Subcutaneous adipose tissue (tissue), 4 donors: Measurements from ENCODE around the gene PDHX. TPM values are rescaled to one million over a fixed set of nuclear protein-coding genes. Genes with fewer than 3 reads are reported as not detected.

Source experiments
- CTCF ChIP-seq: fragments of 450-650 bp; IDR thresholded peaks from one replicate; pipeline ENCODE4 v1.5.1; 2016; ENCODE audit warnings: low read depth, mild to moderate bottlenecking, control low read depth, antibody characterized with exemption, moderate library complexity
- total RNA-seq, 4 donors: library from RNA; depleted of rRNA; stranded (reverse); fragments of >200 nt; gene quantifications; one replicate each; pipeline ENCODE4 v1.1.0, GENCODE V29; 2016

The PDHX gene
- total RNA-seq, 4 donors from 2014 or later = 34.8 to 52.0 (median 46.1) TPM

- TF ChIP-seq CTCF = no peak
Measured at GRCh38 chr11:34959770-34960169, 43.4 kb downstream of the PDHX start.

DNA sequence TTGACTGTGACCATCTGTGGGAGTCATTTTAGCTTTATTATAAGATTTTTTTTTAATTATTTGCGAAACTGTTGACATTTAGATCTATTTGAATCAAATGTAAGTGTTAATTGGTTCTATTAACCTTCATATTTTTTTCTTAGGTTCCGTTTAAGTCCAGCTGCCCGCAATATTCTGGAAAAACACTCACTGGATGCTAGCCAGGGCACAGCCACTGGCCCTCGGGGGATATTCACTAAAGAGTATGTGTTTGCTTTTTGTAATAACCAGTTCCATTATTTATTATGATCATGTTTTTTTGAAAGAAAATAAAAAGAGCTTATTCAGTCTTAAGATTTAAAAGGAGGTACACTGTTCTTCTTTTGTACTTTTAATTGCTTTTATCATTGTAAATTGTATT is 43.9 kb downstream of the PDHX start:
- TF ChIP-seq CTCF = no peak

GRCh38 chr11:34962034-34962433 is 45.6 kb downstream of the PDHX start:
- no peak for TF ChIP-seq CTCF

DNA sequence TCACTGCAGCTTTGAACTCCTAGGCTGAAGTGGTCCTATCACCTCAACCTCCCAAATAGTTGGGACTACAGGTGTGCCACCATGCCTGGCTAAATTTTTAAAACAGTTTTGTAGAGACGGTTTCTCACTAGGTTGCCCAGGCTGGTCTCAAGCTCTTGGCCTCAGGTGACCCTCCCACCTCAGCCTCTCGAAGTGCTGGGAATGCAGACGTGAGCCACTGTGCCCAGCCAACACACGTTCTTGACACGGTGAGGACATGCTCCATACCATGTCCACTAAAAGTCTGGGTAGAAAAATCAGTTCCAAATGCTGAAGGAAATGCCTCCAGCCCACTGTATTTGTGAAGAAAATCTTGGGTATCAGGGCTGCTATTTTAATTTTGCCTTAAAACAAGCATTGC is 46.9 kb downstream of the PDHX start:
- no peak for TF ChIP-seq CTCF

DNA sequence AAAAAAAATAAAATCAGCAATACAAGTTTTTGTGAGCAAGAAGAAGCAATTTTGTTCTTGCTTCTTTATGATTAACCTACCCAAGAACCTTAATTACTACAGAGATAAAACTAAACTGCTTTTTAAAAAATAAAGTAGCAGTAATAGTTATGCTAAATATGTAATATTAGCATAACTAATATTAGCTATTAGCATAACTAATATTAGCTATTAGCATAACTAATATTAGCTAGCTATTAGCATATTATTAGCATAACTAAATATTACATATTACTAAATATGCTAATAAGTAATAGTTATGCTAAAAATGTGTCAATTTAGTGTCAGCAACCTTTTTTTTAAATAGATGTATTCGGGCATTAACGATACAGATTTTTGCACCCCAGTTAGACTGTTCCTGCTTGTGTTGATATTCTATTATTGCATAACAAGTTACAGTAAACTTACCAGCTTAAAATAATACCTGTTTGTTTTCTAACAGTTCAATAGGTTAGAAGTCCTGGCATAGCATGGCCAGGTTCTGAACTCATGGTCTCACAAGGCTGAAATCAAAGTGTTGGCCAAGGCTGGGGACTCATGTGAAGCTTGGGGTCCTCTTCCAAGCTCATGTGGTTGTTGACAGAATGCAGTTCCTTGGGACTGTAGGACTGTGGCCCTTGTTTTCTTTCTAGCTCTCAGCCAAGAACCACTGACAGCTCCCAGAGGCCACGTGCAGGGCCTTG is 48.4 kb downstream of the PDHX start:
- TF ChIP-seq CTCF = no peak

DNA sequence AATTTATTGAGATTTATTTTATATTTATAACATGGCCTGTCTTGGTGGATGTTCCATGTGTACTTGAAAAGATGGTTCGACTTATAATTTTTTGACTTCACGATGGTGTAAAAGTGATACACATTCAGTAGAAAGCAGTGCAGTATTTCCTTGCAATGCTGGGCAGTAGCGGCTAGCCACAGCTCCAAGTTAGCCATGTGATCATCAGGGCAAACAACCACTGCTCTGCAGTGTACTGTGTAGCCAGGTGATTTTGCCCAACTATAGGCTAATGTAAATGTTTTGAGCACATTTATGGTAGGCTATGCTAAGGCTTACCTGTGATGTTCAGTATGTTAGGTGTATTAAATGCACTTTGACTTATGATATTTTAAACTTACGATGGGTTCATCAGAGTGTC is 52.4 kb downstream of the PDHX start:
- TF ChIP-seq CTCF = no peak

DNA sequence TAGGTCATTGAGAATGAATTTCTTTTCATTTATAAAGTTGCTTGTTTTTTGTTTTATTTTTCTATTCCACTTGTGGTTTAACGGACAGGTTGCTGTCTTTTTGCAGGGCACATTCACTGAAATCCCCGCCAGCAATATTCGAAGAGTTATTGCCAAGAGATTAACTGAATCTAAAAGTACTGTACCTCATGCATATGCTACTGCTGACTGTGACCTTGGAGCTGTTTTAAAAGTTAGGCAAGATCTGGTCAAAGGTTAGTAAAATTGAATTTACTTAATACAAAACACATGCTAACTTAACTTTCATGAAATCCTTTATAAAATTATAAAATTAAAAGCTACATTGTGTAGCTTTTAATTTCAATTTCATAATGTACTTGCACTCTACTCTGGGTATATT is 53.6 kb downstream of the PDHX start:
- no peak for TF ChIP-seq CTCF
